Nephron (organoid): Measurements from ENCODE around the gene TOP1.

Experiments
- H3K27ac Mint-ChIP-seq, 3 experiments: 2 replicates each; pipeline ENCODE4 v1.8.0; 2020; ENCODE audit warnings: mixed read lengths in 3 of 3, mild to moderate bottlenecking in 2 of 3, moderate library complexity in 1 of 3
- H3K27me3 Mint-ChIP-seq: 2 replicates; pipeline ENCODE4 v1.8.0; 2021; ENCODE audit warnings: low read depth, mild to moderate bottlenecking, moderate library complexity, mixed read lengths
- H3K36me3 Mint-ChIP-seq: 2 replicates; pipeline ENCODE4 v1.8.0; 2020; ENCODE audit warnings: low read depth, mixed read lengths
- H3K4me1 Mint-ChIP-seq: 2 replicates; pipeline ENCODE4 v1.8.0; 2020; ENCODE audit warnings: mixed read lengths
- H3K4me3 Mint-ChIP-seq, 3 experiments: 2 replicates each; pipeline ENCODE4 v1.8.0; 2020; ENCODE audit warnings: mild to moderate bottlenecking in 3 of 3, mixed read lengths in 3 of 3, moderate library complexity in 2 of 3
- H3K9me3 Mint-ChIP-seq: 2 replicates; pipeline ENCODE4 v1.8.0; 2020; ENCODE audit warnings: mixed read lengths
- CTCF ChIP-seq, 3 experiments: fragments of 200-600 bp; sonication (generic); IDR thresholded peaks; one replicate each; pipeline ENCODE4 v1.5.0; 2021; ENCODE audit warnings: antibody characterized with exemption in 3 of 3; ENCODE audit not compliant: unreplicated experiment in 3 of 3

TOP1 gene

GRCh38 chr20:41047279-41047974 lies 18.8 kb downstream of the TOP1 start:
- H3K27ac Mint-ChIP-seq, result peak overlapping the region in 2 of 3 experiments; percentile 38 to 47
- H3K36me3 Mint-ChIP-seq, result peaks cover 11% of the 10 kb centered on the region
- no peak overlapping the region for H3K4me3 Mint-ChIP-seq
- no peaks in the 10 kb centered on the region for H3K9me3 Mint-ChIP-seq
- no peak for TF ChIP-seq CTCF (IDR thresholded peaks at IDR 0.05; ENCODE audit: unreplicated experiment in 3 of 3)
- H3K4me1 Mint-ChIP-seq, result peaks cover 83% of the 10 kb centered on the region
- H3K27me3 Mint-ChIP-seq, result no peaks in the 10 kb centered on the region

- H3K36me3 Mint-ChIP-seq, result peaks cover 6% of the 10 kb centered on the region
- no peak overlapping the region for H3K4me3 Mint-ChIP-seq
- TF ChIP-seq CTCF (IDR thresholded peaks at IDR 0.05; ENCODE audit: unreplicated experiment in 3 of 3), result no peak
- H3K4me1 Mint-ChIP-seq, result peaks cover 82% of the 10 kb centered on the region
- no peaks in the 10 kb centered on the region for H3K27me3 Mint-ChIP-seq
- H3K9me3 Mint-ChIP-seq, result no peaks in the 10 kb centered on the region
- peak overlapping the region; percentile 13 to 47 (median 38) for H3K27ac Mint-ChIP-seq
Measured at GRCh38 chr20:41047975-41048305, 19.3 kb downstream of the TOP1 start.

- peak overlapping the region in 2 of 3 experiments; percentile 4 to 10 for H3K4me3 Mint-ChIP-seq
- peak overlapping the region in 2 of 3 experiments; percentile 18 to 84 for H3K27ac Mint-ChIP-seq
- no peaks in the 10 kb centered on the region for H3K9me3 Mint-ChIP-seq
- no peak for TF ChIP-seq CTCF (IDR thresholded peaks at IDR 0.05; ENCODE audit: unreplicated experiment in 3 of 3)
- H3K4me1 Mint-ChIP-seq, result peaks cover 83% of the 10 kb centered on the region
- H3K27me3 Mint-ChIP-seq, result no peaks in the 10 kb centered on the region
- peaks cover 7% of the 10 kb centered on the region for H3K36me3 Mint-ChIP-seq
Measured at GRCh38 chr20:41048461-41049301, 20.1 kb downstream of the TOP1 start.

- no peak overlapping the region for H3K4me3 Mint-ChIP-seq
- no peaks in the 10 kb centered on the region for H3K27me3 Mint-ChIP-seq
- H3K9me3 Mint-ChIP-seq, result no peaks in the 10 kb centered on the region
- peaks cover 88% of the 10 kb centered on the region for H3K4me1 Mint-ChIP-seq
- peaks cover 15% of the 10 kb centered on the region for H3K36me3 Mint-ChIP-seq
- TF ChIP-seq CTCF (IDR thresholded peaks at IDR 0.05; ENCODE audit: unreplicated experiment in 3 of 3), result no peak
- H3K27ac Mint-ChIP-seq, result peak overlapping the region in 2 of 3 experiments; percentile 42 to 84
Measured at GRCh38 chr20:41049451-41049850, 20.8 kb downstream of the TOP1 start.

GRCh38 chr20:41050361-41051008 lies 21.9 kb downstream of the TOP1 start:
- no peak for TF ChIP-seq CTCF (IDR thresholded peaks at IDR 0.05; ENCODE audit: unreplicated experiment in 3 of 3)
- H3K9me3 Mint-ChIP-seq, result no peaks in the 10 kb centered on the region
- peaks cover 94% of the 10 kb centered on the region for H3K4me1 Mint-ChIP-seq
- H3K27ac Mint-ChIP-seq, result peak overlapping the region; percentile 5 to 84 (median 83)
- peaks cover 22% of the 10 kb centered on the region for H3K36me3 Mint-ChIP-seq
- H3K4me3 Mint-ChIP-seq, result peak overlapping the region in 1 of 3 experiments; percentile 26
- no peaks in the 10 kb centered on the region for H3K27me3 Mint-ChIP-seq
